Stimulated activated CD4-positive, alpha-beta T cell treated with anti-CD3 and anti-CD28 coated beads, Interleukin-15, amount 100 ng/mL, for 48 hours (primary cell): ENCODE measurements around the gene SLC24A4.

Experiments
- DNase-seq, 2 donors: peaks; one replicate each; pipeline ENCODE4 v3.0.0-alpha.2; 2020; ENCODE audit warnings: low read depth in 2 of 2

Gene SLC24A4

GRCh38 chr14:92437729-92438285 lies 114.8 kb downstream of the SLC24A4 start:
- DNase-seq, result no peak

- no peak for DNase-seq
Observed at GRCh38 chr14:92439537-92440344, 116.8 kb downstream of the SLC24A4 start.

GRCh38 chr14:92440345-92441003 lies 117.5 kb downstream of the SLC24A4 start:
- DNase-seq, result no peak

DNA sequence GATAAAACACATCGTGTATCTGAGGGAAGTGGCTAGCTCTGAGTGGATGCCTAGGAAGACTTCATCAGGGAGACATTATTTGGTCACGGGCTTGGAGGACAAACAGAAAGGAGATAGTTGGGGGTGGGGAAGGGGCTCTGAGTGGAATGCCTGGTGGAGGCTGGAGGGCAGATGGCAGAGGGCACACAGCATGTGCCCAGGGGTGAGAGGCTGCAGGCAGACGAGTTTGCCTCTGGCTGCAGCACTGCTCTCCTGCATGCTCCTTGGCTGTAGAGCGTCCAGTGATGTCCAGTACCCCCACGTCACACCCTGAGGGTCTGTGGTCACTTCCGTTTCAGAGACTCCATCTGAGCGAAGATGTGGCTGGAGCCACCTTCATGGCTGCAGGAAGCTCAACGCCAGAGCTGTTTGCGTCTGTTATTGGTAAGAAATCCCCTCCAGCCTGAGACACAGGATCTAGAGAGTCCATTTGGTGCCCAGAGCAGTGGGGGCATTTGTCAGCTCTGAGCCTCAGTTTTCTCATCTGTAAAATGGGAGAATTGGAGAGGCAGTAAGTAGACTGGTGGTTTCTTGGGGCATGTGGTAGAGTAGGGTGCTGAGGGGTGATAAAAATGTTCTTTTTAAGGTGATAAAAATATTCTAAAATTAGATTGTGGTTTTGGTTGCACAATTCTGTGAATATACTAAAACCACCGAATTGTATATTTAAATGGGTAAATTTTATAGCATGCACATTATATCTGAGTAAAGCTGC lies 119.0 kb downstream of the SLC24A4 start:
- DNase-seq, result no peak

GRCh38 chr14:92443167-92443566 lies 120.2 kb downstream of the SLC24A4 start:
- no peak for DNase-seq

DNA sequence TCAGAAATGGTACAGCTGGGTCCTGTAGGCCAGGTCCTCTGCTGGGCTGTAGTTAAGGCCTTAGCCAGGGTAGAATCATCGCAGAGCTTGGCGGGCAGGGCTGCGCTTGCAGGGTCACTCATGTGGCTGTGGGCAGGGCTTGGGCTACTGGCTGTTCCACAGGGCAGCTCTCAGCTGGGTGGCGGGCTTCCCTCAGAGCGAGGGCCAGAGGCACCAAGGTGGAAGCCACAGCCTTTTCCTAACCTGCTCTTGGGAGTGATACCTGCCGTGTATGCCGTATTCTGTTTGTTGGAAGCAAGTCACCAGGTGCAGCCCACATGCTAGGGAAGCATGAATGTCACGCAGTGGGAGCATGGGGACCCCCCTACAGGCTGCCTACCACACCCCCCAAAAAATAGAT lies 120.8 kb downstream of the SLC24A4 start:
- DNase-seq, result no peak

- no peak for DNase-seq
Observed at GRCh38 chr14:92446771-92447170, 123.8 kb downstream of the SLC24A4 start.

GRCh38 chr14:92447416-92448197 lies 124.6 kb downstream of the SLC24A4 start:
- DNase-seq, result no peak

- DNase-seq, result no peak
Observed at GRCh38 chr14:92448786-92449185, 125.8 kb downstream of the SLC24A4 start.

- DNase-seq, result no peak
Observed at GRCh38 chr14:92449404-92450181, 126.6 kb downstream of the SLC24A4 start.

DNA sequence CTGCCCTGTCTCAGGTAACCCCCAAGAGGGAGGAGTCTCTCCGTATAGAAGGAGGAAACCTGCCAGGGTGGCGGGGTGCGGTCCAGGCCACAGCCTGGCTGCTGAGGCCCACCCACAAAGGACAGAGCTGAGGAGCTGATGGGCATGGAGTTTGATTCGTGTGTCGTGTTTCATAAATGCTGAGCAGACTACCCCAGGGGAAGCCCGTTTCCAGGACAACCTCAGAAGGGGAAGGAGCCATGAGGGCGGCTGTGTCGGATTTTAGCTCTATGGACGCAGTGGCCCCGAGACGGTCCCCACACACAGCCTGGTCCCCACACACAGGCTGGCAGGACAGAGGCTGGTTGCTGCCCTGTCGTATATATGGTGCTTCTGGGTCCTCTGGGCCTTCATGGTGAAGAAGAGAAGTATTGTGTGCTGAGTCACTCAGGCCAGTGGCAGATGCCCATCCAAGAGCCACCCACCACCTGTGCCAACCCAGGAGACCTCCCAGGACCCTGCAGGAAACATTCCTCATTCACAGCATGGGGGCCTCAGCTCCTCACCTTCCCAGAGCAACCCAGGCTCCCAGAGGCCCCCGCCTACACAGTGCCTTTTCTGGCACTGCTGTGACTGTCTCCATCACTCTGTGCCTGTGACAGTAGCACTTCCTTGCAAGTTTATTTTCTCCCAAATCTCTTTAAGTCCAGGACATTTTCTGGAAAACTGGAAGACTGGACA lies 127.5 kb downstream of the SLC24A4 start:
- DNase-seq, result no peak

DNA sequence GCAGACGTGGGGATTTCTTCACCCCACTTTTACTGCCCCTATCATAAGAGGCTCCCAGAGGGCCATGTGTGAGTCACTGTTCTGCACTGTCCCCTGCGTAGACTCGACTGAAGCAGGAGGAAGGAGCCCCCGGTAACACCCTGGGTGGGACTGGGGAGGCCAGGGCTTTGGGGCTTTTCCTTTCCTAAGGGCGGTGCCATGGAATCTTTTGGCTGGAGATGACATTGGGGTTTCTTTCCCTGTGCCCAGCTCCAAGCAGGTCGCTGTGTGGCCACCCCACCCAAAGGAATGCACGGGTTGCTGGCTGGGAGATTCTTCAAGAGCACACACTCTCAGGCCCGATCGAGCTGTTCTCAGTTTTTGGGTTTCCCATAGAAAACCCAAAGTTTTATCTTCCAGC lies 128.3 kb downstream of the SLC24A4 start:
- no peak for DNase-seq

DNA sequence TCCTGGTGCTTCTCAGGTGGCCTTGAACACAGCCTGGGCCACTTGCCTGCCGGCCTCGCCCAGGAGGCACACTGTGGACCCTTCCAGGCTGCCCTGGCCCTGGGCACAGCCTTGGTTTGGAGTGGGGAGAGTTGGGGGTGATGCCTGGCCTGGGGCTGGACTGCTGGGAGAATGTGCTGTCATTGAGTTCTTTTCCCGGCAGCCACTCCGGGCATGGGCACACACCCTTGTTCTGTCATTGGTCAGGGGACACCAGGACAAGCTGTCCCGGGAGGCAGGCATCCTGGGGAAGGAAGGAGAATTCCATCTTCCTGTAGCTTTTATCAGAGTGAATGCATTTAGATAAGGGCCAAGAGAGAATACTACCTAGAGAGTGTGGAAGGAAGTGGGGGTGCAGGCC lies 128.8 kb downstream of the SLC24A4 start:
- no peak for DNase-seq

- DNase-seq, result no peak
Observed at GRCh38 chr14:92452471-92452870, 129.5 kb downstream of the SLC24A4 start.

DNA sequence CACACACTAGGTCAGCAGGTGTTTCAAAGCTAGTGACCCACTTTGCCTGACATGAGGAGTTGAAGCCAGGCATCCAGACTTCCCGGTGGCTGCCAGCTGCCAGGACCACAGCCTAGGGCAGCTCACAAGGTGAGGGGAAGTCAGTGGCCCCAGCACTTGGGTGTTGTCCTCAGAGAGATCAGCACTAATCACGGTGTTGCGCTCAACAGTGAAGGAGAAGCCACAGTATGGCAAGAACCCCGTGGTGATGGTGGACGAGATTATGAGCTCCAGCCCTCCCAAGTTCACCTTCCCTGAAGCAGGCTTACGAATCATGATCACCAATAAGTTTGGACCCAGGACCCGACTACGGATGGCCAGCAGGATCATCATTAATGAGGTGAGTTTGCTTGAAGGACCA lies 130.7 kb downstream of the SLC24A4 start:
- no peak for DNase-seq

DNA sequence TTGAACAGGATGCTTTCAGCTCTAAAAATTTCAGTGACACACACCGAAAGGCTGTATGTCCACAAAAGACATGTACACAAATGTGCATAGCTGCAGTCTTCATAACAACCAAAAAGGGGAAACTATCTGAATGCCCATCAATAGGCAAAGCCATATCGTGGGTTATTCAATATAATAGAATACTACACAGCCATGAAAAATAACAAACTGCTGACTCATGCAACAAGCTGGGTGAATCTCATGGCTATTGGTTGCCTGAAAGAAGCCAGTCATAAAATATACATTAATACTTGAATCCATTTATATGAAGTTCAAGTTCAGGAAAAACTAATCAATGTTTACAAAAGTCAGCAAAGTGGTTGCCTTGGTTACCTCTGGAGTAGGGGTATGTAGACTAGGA lies 132.3 kb downstream of the SLC24A4 start:
- no peak for DNase-seq

DNA sequence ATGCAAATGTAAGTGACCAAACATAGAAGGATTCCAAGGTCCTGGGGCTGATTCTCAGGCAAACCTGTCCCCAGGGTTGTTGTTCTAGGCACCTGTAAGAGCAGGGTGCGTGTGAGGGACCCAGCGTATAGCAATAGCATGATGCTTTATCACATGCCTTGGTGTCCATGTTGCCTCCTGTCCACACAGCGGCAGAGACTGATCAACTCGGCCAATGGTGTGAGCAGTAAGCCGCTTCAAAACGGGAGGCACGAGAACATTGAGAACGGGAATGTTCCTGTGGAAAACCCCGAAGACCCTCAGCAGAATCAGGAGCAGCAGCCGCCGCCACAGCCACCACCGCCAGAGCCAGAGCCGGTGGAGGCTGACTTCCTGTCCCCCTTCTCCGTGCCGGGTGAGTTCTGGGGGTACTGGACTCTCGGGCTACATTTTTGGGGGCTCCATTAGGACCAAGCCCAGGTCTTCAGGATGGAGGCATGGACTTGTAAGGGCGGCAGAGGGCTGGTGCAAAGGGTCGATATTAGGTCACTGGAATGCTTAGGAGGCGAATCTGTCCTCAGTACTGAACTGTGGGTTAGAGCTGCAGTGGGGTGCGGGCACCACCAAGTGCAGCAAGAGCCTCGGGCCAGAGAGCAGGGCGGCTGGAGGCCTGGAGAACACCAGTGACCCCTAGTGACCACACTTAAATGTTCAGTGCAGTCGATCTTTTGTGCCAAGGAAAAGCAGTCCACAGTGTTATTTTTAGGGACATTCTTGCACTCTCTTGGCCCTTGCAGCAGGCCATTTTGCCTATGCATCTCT lies 133.4 kb downstream of the SLC24A4 start:
- no peak for DNase-seq

DNA sequence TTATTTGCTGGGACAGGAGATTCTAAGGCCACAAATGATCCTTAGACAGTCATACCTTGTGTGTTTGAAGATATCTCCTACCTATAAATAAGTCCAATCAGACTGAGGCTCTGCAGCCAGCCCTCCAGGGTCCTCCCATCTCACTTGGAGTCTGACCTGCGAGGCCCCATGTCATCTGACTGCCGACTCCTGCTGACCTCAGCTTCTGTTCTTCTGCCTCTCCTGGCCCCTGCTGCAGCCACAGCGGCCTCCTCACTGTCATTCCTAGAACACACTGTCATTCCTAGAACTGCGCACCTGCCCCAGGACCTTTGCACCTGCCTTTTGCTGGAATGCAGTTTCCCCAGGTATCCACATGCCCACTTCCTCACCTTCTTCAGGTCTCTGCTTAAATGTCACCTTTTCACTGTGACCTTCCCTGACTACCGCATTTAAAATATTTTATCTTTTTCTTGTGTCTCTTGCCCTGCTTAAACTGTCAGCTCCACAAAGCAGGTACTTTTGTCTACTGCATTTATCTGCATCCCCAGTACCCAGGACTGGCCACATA lies 134.1 kb downstream of the SLC24A4 start:
- no peak for DNase-seq
